Ishikawa (cell line): ENCODE measurements around the gene PHIP.

Experiments
- CEBPB ChIP-seq: IDR thresholded peaks from 2 replicates; pipeline ENCODE4 v1.6.1; 2012
- CREB1 ChIP-seq: IDR thresholded peaks from 2 replicates; pipeline ENCODE4 v1.6.1; 2012; ENCODE audit warnings: low read depth
- EGR1 ChIP-seq: IDR thresholded peaks from 2 replicates; pipeline ENCODE4 v1.6.1; 2012
- EP300 ChIP-seq: IDR thresholded peaks from 2 replicates; pipeline ENCODE4 v1.6.1; 2012; ENCODE audit warnings: borderline replicate concordance
- FOXM1 ChIP-seq: IDR thresholded peaks from 2 replicates; pipeline ENCODE4 v1.6.1; 2012; ENCODE audit warnings: low read depth, borderline replicate concordance
- NFIC ChIP-seq: IDR thresholded peaks from 2 replicates; pipeline ENCODE4 v1.6.1; 2012
- RAD21 ChIP-seq: IDR thresholded peaks from 2 replicates; pipeline ENCODE4 v1.6.1; 2012; ENCODE audit warnings: low read depth
- TAF1 ChIP-seq: IDR thresholded peaks from 2 replicates; pipeline ENCODE4 v1.6.1; 2012; ENCODE audit warnings: low read depth, mild to moderate bottlenecking
- TCF12 ChIP-seq: IDR thresholded peaks from 2 replicates; pipeline ENCODE4 v1.6.1; 2012; ENCODE audit warnings: low read depth
- TEAD4 ChIP-seq: IDR thresholded peaks from 2 replicates; pipeline ENCODE4 v1.6.1; 2012
- YY1 ChIP-seq: IDR thresholded peaks from 2 replicates; pipeline ENCODE4 v1.6.1; 2012; ENCODE audit warnings: low read depth
- ZBTB7A ChIP-seq: IDR thresholded peaks from 2 replicates; pipeline ENCODE4 v1.6.1; 2012; ENCODE audit warnings: low read depth
- TF ChIP-seq, protein P1 (sequence below): IDR thresholded peaks from 2 replicates; pipeline ENCODE4 v1.6.1; 2012
- TF ChIP-seq, protein P2 (sequence below): IDR thresholded peaks from 2 replicates; pipeline ENCODE4 v1.6.1; 2012; ENCODE audit warnings: low read depth, mild to moderate bottlenecking
- TF ChIP-seq, protein P3 (sequence below): IDR thresholded peaks from 2 replicates; pipeline ENCODE4 v1.6.1; 2012

The PHIP gene

DNA sequence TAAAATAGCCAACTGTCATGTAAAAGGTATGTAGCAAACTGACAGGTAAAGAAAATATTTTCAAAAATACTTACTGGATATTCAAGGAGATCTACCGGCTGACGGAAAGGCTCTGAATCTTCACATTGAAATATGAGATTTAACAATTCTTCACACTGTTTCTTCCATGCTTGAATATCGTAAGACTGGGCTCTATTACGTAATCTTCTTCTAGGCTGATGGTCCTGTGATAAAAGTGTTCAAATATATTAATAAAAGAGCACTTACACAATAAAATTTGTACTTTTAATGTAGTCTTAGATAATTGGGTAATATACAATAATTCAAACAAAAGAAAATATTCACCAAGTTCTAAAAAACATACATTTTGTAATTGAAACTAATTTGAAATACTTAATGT, 123.3 kb downstream of the PHIP start:
- TF ChIP-seq CEBPB (no peak), ZBTB7A (no peak), RAD21 (no peak), TAF1 (no peak), NFIC (no peak), FOXM1 (no peak), YY1 (no peak), CREB1 (no peak)
- TF ChIP-seq, protein P1, sequence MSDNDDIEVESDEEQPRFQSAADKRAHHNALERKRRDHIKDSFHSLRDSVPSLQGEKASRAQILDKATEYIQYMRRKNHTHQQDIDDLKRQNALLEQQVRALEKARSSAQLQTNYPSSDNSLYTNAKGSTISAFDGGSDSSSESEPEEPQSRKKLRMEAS = no peak

DNA sequence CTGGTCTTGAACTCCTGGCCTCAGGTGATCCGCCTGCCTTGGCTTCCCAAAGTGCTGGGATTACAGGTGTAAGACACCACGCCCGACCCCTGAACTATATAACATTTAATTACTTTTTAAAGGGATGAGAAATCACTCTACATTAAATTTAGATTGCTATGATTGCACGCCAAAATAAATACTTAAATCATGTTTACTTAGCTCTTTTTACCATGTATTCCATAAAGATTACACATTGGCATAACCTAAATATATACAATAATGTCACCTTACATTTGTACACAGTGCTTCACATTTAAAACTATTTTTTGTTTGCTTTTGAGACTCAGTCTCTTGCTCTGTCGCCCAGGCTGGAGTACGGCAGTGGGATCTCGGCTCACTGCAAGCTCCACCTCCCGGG, 124.3 kb downstream of the PHIP start:
- TF ChIP-seq CEBPB (no peak), YY1 (no peak), TEAD4 (no peak), TAF1 (no peak), ZBTB7A (no peak), EP300 (no peak)
- TF ChIP-seq, protein P1 = no peak
- TF ChIP-seq, protein P2, sequence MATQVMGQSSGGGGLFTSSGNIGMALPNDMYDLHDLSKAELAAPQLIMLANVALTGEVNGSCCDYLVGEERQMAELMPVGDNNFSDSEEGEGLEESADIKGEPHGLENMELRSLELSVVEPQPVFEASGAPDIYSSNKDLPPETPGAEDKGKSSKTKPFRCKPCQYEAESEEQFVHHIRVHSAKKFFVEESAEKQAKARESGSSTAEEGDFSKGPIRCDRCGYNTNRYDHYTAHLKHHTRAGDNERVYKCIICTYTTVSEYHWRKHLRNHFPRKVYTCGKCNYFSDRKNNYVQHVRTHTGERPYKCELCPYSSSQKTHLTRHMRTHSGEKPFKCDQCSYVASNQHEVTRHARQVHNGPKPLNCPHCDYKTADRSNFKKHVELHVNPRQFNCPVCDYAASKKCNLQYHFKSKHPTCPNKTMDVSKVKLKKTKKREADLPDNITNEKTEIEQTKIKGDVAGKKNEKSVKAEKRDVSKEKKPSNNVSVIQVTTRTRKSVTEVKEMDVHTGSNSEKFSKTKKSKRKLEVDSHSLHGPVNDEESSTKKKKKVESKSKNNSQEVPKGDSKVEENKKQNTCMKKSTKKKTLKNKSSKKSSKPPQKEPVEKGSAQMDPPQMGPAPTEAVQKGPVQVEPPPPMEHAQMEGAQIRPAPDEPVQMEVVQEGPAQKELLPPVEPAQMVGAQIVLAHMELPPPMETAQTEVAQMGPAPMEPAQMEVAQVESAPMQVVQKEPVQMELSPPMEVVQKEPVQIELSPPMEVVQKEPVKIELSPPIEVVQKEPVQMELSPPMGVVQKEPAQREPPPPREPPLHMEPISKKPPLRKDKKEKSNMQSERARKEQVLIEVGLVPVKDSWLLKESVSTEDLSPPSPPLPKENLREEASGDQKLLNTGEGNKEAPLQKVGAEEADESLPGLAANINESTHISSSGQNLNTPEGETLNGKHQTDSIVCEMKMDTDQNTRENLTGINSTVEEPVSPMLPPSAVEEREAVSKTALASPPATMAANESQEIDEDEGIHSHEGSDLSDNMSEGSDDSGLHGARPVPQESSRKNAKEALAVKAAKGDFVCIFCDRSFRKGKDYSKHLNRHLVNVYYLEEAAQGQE = no peak
- TF ChIP-seq, protein P3, sequence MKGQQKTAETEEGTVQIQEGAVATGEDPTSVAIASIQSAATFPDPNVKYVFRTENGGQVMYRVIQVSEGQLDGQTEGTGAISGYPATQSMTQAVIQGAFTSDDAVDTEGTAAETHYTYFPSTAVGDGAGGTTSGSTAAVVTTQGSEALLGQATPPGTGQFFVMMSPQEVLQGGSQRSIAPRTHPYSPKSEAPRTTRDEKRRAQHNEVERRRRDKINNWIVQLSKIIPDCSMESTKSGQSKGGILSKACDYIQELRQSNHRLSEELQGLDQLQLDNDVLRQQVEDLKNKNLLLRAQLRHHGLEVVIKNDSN = no peak

DNA sequence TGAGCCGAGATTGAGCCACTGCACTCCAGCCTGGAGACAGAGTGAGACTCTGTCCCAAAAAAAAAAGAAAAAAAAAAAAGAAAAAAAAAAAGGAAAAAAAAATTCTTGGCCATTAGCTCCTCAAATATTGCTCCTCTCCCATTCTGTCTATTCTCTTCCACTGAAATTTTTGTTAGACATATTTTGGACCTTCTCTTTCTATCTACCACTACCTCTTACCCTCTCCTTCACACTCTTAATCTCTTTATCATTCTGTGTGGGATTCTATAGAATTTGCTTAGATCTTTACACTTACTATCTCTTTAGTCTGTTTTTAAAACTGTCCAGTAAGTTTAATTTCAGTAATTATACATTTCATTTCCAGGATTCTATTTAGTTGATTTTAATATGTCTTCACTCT, 125.7 kb downstream of the PHIP start:
- TF ChIP-seq CREB1 = no peak
- TF ChIP-seq, protein P2 = no peak
- TF ChIP-seq CEBPB = no peak
- TF ChIP-seq NFIC = no peak
- TF ChIP-seq EGR1 = no peak
- TF ChIP-seq, protein P3 = no peak
- TF ChIP-seq, protein P1 = no peak
- TF ChIP-seq RAD21 = no peak
- no peak for TF ChIP-seq ZBTB7A
- TF ChIP-seq TAF1 = no peak
- no peak for TF ChIP-seq YY1
- TF ChIP-seq FOXM1 = no peak
- TF ChIP-seq TCF12 = no peak

DNA sequence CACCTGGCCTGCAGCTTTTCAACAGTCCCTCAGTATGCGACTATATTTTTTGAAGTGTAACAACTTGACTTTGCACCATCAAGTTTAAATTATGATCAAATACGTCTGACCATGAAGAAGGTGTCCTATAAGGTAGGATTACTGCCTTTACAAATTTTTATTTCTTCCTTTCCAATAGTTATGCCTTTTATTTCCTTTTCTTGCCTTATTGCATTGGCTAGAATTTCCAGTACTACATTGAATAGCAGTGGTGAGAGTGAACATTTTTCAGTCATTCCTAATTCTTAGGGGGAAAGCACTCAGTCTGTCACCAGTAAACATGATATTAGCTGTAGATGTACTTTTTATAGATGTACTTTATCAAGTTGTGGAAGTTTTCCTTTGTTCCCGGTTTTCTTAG, 129.3 kb downstream of the PHIP start:
- TF ChIP-seq RAD21 (no peak), TEAD4 (no peak), EGR1 (no peak), NFIC (no peak), TCF12 (no peak), YY1 (no peak), CREB1 (no peak), EP300 (no peak), ZBTB7A (no peak), TAF1 (no peak), CEBPB (no peak), FOXM1 (no peak)
- TF ChIP-seq, protein P1 = no peak
- TF ChIP-seq, protein P2 = no peak
- TF ChIP-seq, protein P3 = no peak
